Liver (tissue), 3 donors: ENCODE data around the gene RSBN1L.

Source experiments
- EGR1 ChIP-seq, 2 donors: IDR thresholded peaks; 2 replicates each; pipeline ENCODE4 v1.6.1; 2016 to 2018; ENCODE audit warnings: antibody characterized with exemption in 2 of 2, low read depth in 2 of 2
- FOXA1 ChIP-seq: IDR thresholded peaks from 2 replicates; pipeline ENCODE4 v1.6.1; 2016; ENCODE audit warnings: antibody characterized with exemption
- GABPA ChIP-seq, 2 donors: IDR thresholded peaks in 1 of 2; conservative IDR thresholded peaks in 1 of 2; 2 replicates each; pipeline ENCODE4 v1.6.1; 2016; ENCODE audit warnings: antibody characterized with exemption in 2 of 2, mild to moderate bottlenecking in 1 of 2, moderate library complexity in 1 of 2
- HNF4A ChIP-seq, 2 donors: conservative IDR thresholded peaks; 2 replicates each; pipeline ENCODE4 v1.6.1; 2016; ENCODE audit warnings: antibody characterized with exemption in 2 of 2, mild to moderate bottlenecking in 2 of 2
- MAX ChIP-seq: IDR thresholded peaks from 2 replicates; pipeline ENCODE4 v1.6.1; 2016; ENCODE audit warnings: antibody characterized with exemption
- RAD21 ChIP-seq, 2 donors: IDR thresholded peaks; 2 replicates each; pipeline ENCODE4 v1.6.1; 2016; ENCODE audit warnings: antibody characterized with exemption in 2 of 2, mild to moderate bottlenecking in 2 of 2
- SP1 ChIP-seq: IDR thresholded peaks from 2 replicates; pipeline ENCODE4 v1.6.1; 2018; ENCODE audit warnings: antibody characterized with exemption, mild to moderate bottlenecking
- TAF1 ChIP-seq: conservative IDR thresholded peaks from 2 replicates; pipeline ENCODE4 v1.6.1; 2016; ENCODE audit warnings: antibody characterized with exemption, mild to moderate bottlenecking
- YY1 ChIP-seq: IDR thresholded peaks from 2 replicates; pipeline ENCODE4 v1.6.1; 2016; ENCODE audit warnings: antibody characterized with exemption, mild to moderate bottlenecking
- TF ChIP-seq, protein P1 (sequence below): fragments of 150-350 bp; IDR thresholded peaks from 2 replicates; pipeline ENCODE4 v1.5.1; 2017; ENCODE audit warnings: improper control_type of control experiment, low read depth, low read length; ENCODE audit not compliant: missing input control
- TF ChIP-seq, protein P2 (sequence below): IDR thresholded peaks from 2 replicates; pipeline ENCODE4 v1.6.1; 2016; ENCODE audit warnings: antibody characterized with exemption
- donor health status: healthy.
- donor health status: healthy.

- TF ChIP-seq, protein P1, sequence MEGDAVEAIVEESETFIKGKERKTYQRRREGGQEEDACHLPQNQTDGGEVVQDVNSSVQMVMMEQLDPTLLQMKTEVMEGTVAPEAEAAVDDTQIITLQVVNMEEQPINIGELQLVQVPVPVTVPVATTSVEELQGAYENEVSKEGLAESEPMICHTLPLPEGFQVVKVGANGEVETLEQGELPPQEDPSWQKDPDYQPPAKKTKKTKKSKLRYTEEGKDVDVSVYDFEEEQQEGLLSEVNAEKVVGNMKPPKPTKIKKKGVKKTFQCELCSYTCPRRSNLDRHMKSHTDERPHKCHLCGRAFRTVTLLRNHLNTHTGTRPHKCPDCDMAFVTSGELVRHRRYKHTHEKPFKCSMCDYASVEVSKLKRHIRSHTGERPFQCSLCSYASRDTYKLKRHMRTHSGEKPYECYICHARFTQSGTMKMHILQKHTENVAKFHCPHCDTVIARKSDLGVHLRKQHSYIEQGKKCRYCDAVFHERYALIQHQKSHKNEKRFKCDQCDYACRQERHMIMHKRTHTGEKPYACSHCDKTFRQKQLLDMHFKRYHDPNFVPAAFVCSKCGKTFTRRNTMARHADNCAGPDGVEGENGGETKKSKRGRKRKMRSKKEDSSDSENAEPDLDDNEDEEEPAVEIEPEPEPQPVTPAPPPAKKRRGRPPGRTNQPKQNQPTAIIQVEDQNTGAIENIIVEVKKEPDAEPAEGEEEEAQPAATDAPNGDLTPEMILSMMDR: no peak
- TF ChIP-seq RAD21 (IDR thresholded peaks at IDR 0.05) (no peak), TAF1 (no peak), EGR1 (IDR thresholded peaks at IDR 0.05; ENCODE audit: low read depth in 2 of 2) (no peak), GABPA (IDR thresholded peaks at IDR 0.05 in 1 of 2, conservative IDR thresholded peaks at IDR 0.05 in 1 of 2) (no peak), SP1 (no peak), FOXA1 (no peak), YY1 (no peak), MAX (no peak), HNF4A (conservative IDR thresholded peaks at IDR 0.05) (no peak)
- TF ChIP-seq, protein P2, sequence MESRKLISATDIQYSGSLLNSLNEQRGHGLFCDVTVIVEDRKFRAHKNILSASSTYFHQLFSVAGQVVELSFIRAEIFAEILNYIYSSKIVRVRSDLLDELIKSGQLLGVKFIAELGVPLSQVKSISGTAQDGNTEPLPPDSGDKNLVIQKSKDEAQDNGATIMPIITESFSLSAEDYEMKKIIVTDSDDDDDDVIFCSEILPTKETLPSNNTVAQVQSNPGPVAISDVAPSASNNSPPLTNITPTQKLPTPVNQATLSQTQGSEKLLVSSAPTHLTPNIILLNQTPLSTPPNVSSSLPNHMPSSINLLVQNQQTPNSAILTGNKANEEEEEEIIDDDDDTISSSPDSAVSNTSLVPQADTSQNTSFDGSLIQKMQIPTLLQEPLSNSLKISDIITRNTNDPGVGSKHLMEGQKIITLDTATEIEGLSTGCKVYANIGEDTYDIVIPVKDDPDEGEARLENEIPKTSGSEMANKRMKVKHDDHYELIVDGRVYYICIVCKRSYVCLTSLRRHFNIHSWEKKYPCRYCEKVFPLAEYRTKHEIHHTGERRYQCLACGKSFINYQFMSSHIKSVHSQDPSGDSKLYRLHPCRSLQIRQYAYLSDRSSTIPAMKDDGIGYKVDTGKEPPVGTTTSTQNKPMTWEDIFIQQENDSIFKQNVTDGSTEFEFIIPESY: no peak
These were observed 69.2 kb downstream of the RSBN1L start for GRCh38 chr7:77765481-77765880.
